Measurements from ENCODE around the gene ANKRD63. TPM values are rescaled to one million over a fixed set of nuclear protein-coding genes. Genes with fewer than 3 reads are reported as not detected.

ANKRD63 gene
- polyA plus RNA-seq, 1 donor (not counting 4 experiments of a cell fraction or from before 2014, with no cell fraction given): not detected

- H3K9ac ChIP-seq (ENCODE audit: control insufficient read depth, extremely low read depth, insufficient read depth, low read length): no peak overlapping the region
- peaks cover 2 to 3% of the 10 kb centered on the region in 2 experiments for H3K36me3 ChIP-seq (ENCODE audit: control insufficient read depth in 2 of 2, extremely low read depth in 1 of 2, insufficient read depth in 2 of 2, low read length in 2 of 2)
- dilution Hi-C loops (cut with MboI; ENCODE audit: extremely low pct_ligation_motif_present, low sequenced_read_pairs): no loop called here
- peaks cover 45% of the 10 kb centered on the region for H3K27me3 ChIP-seq (ENCODE audit: control insufficient read depth, extremely low read depth, insufficient read depth, low read length)
- FAIRE-seq (no peak), DNase-seq (ENCODE audit: low read depth, low spot score) (no peak)
- TF ChIP-seq EZH2 (IDR thresholded peaks at IDR 0.05; ENCODE audit: low read length) (no peak), CTCF (optimal IDR thresholded peaks at IDR 0.05 in 1 of 3, IDR thresholded peaks at IDR 0.05 in 1 of 3, conservative IDR thresholded peaks at IDR 0.05 in 1 of 3; ENCODE audit: extremely low read depth in 1 of 3, insufficient read depth in 2 of 3, low read length in 3 of 3) (no peak)
- no peak overlapping the region for H2AFZ ChIP-seq (ENCODE audit: control insufficient read depth, low read length)
- peak overlapping the region in 1 of 3 experiments; percentile 55 for H3K4me3 ChIP-seq (ENCODE audit: control insufficient read depth in 2 of 3, extremely low read depth in 1 of 3, insufficient read depth in 2 of 3, low read depth in 1 of 3, low read length in 3 of 3)
- no peak overlapping the region for H3K27ac ChIP-seq (ENCODE audit: control insufficient read depth, insufficient read depth, low read length)
- peaks cover 2% of the 10 kb centered on the region for H4K20me1 ChIP-seq (ENCODE audit: control insufficient read depth, extremely low read depth, insufficient read depth, low read length)
- H3K79me2 ChIP-seq (ENCODE audit: control insufficient read depth, insufficient read depth, low read length): no peaks in the 10 kb centered on the region
- H3K4me2 ChIP-seq (ENCODE audit: control insufficient read depth, extremely low read depth, insufficient read depth, low read depth, low read length): peak overlapping the region; percentile 76
- peaks cover 14% of the 10 kb centered on the region for H3K4me1 ChIP-seq (ENCODE audit: control insufficient read depth, extremely low read depth, insufficient read depth, low read length)
- H3K9me3 ChIP-seq (ENCODE audit: control insufficient read depth, low read depth, low read length): no peaks in the 10 kb centered on the region
- no peaks in the 10 kb centered on the region for H3K9me1 ChIP-seq (ENCODE audit: control insufficient read depth, extremely low read depth, insufficient read depth, low read length)
Measured at GRCh38 chr15:40281801-40282146, 1.1 kb downstream of the ANKRD63 start.

- Histone ChIP-seq H3K9me3 (ENCODE audit: control insufficient read depth, low read depth, low read length) (no peaks in the 10 kb centered on the region), H3K79me2 (ENCODE audit: control insufficient read depth, insufficient read depth, low read length) (no peaks in the 10 kb centered on the region), H2AFZ (ENCODE audit: control insufficient read depth, low read length) (no peak overlapping the region), H3K36me3 (ENCODE audit: control insufficient read depth in 2 of 2, extremely low read depth in 1 of 2, insufficient read depth in 2 of 2, low read length in 2 of 2) (peaks cover 2 to 8% of the 10 kb centered on the region in 2 experiments), H4K20me1 (ENCODE audit: control insufficient read depth, extremely low read depth, insufficient read depth, low read length) (peaks cover 2% of the 10 kb centered on the region), H3K9me1 (ENCODE audit: control insufficient read depth, extremely low read depth, insufficient read depth, low read length) (no peaks in the 10 kb centered on the region), H3K27ac (ENCODE audit: control insufficient read depth, insufficient read depth, low read length) (no peak overlapping the region), H3K9ac (ENCODE audit: control insufficient read depth, extremely low read depth, insufficient read depth, low read length) (no peak overlapping the region), H3K4me2 (ENCODE audit: control insufficient read depth, extremely low read depth, insufficient read depth, low read depth, low read length) (no peak overlapping the region), H3K27me3 (ENCODE audit: control insufficient read depth, extremely low read depth, insufficient read depth, low read length) (peaks cover 45% of the 10 kb centered on the region), H3K4me1 (ENCODE audit: control insufficient read depth, extremely low read depth, insufficient read depth, low read length) (peaks cover 14% of the 10 kb centered on the region), H3K4me3 (ENCODE audit: control insufficient read depth in 2 of 3, extremely low read depth in 1 of 3, insufficient read depth in 2 of 3, low read depth in 1 of 3, low read length in 3 of 3) (no peak overlapping the region)
- dilution Hi-C loops (cut with MboI; ENCODE audit: extremely low pct_ligation_motif_present, low sequenced_read_pairs): no loop called here
- FAIRE-seq: no peak
- TF ChIP-seq CTCF (optimal IDR thresholded peaks at IDR 0.05 in 1 of 3, IDR thresholded peaks at IDR 0.05 in 1 of 3, conservative IDR thresholded peaks at IDR 0.05 in 1 of 3; ENCODE audit: extremely low read depth in 1 of 3, insufficient read depth in 2 of 3, low read length in 3 of 3) (no peak), EZH2 (IDR thresholded peaks at IDR 0.05; ENCODE audit: low read length) (no peak)
- no peak for DNase-seq (ENCODE audit: low read depth, low spot score)
Measured at GRCh38 chr15:40281057-40281800, 1.6 kb downstream of the ANKRD63 start.

Measured in keratinocyte (primary cell).